ENCODE measurements around the gene ABLIM3.

DNA sequence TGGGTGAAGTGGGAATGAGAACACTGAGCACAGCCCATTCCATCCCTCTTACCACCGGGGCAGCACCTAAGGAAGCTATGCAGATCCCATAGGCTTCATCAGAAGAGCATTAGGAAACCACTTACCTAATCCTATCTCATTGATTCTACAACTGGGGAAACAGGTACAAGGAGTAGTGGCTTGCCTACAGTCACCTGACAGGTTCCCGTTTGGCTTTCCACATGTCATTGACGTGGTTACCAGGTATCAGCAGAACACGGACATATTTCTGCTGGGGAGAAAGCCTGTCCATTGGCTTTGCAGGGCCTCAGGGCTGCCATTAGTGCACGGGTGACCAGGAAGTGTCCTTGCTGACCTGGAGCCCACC is 141.7 kb downstream of the ABLIM3 start:
- TF ChIP-seq, protein P1, sequence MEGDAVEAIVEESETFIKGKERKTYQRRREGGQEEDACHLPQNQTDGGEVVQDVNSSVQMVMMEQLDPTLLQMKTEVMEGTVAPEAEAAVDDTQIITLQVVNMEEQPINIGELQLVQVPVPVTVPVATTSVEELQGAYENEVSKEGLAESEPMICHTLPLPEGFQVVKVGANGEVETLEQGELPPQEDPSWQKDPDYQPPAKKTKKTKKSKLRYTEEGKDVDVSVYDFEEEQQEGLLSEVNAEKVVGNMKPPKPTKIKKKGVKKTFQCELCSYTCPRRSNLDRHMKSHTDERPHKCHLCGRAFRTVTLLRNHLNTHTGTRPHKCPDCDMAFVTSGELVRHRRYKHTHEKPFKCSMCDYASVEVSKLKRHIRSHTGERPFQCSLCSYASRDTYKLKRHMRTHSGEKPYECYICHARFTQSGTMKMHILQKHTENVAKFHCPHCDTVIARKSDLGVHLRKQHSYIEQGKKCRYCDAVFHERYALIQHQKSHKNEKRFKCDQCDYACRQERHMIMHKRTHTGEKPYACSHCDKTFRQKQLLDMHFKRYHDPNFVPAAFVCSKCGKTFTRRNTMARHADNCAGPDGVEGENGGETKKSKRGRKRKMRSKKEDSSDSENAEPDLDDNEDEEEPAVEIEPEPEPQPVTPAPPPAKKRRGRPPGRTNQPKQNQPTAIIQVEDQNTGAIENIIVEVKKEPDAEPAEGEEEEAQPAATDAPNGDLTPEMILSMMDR (IDR thresholded peaks at IDR 0.05): no peak
- TF ChIP-seq POLR2A (IDR thresholded peaks at IDR 0.05): no peak

All from adrenal gland (tissue), 5 donors.